Endothelial cell of umbilical vein (primary cell): Measurements from ENCODE around the gene KHDC1. TPM values are rescaled to one million over a fixed set of nuclear protein-coding genes. Genes with fewer than 3 reads are reported as not detected.

Experiments used
- BruUV-seq: library from RNA; stranded (reverse); fragments of 400-500 nt; replicated peaks from 2 replicates; lab custom pipeline; 2021; lab: Mats Ljungman, UMichigan
- CTCF ChIA-PET: fragments of 300-600, 350-600 bp; sonication (Branson Sonifier 250); formaldehyde crosslinking; loops from one replicate; lab custom pipeline; 2021; ENCODE audit warnings: antibody characterized with exemption, inconsistent platforms; lab: Charles Lee
- POLR2A ChIA-PET: fragments of 300-600, 350-600 bp; sonication (Branson Sonifier 250); formaldehyde crosslinking; loops from one replicate; lab custom pipeline; 2021; ENCODE audit warnings: antibody characterized with exemption, inconsistent platforms; lab: Charles Lee
- DNase-seq: peaks from one replicate; pipeline ENCODE4 v3.0.0-alpha.2; 2011; ENCODE audit warnings: low read depth, low spot score
- FAIRE-seq: peaks from 2 replicates; lab custom pipeline; 2011; peaks lifted over from hg19 to GRCh38; lab: Jason Lieb, UNC
- H2AFZ ChIP-seq: 2 replicates; pipeline ENCODE4 v1.6.0; 2012; ENCODE audit warnings: low read depth, low read length, control low read depth, inconsistent platforms
- H3K27ac ChIP-seq: 2 replicates; pipeline ENCODE4 v1.5.1; 2011; ENCODE audit warnings: low read depth, mild to moderate bottlenecking, control low read depth, low read length, moderate library complexity; ENCODE audit not compliant: insufficient read depth
- H3K27me3 ChIP-seq, 2 experiments: 2 replicates each; pipeline versions ENCODE4 v1.6.0 to v1.6.1; 2011; ENCODE audit warnings: low read length in 2 of 2, mixed read lengths in 1 of 2; ENCODE audit not compliant: control insufficient read depth in 2 of 2, insufficient read depth in 2 of 2
- H3K36me3 ChIP-seq, 2 experiments: 2 replicates in 1 of 2; 3 replicates in 1 of 2; pipeline ENCODE4 v1.5.1; 2011; ENCODE audit warnings: low read length in 2 of 2, mild to moderate bottlenecking in 1 of 2, moderate library complexity in 1 of 2; ENCODE audit not compliant: control insufficient read depth in 2 of 2, insufficient read depth in 2 of 2; ENCODE audit errors: extremely low read depth in 1 of 2
- H3K4me1 ChIP-seq: 3 replicates; pipeline ENCODE4 v1.5.1; 2011; ENCODE audit warnings: mild to moderate bottlenecking, low read length; ENCODE audit not compliant: control insufficient read depth, insufficient read depth; ENCODE audit errors: extremely low read depth
- H3K4me2 ChIP-seq: 2 replicates; pipeline ENCODE4 v1.6.1; 2011; ENCODE audit warnings: low read length, control low read depth, mixed read lengths; ENCODE audit not compliant: insufficient read depth
- H3K4me3 ChIP-seq, 3 experiments: fragments of 200-600 bp in 1 of 3; sonication (generic), shearing (Covaris generic) in 1 of 3; replicated peaks in 1 of 3; 2 replicates each; pipeline ENCODE4 v1.5.1; 2011 to 2016; ENCODE audit warnings: control low read depth in 3 of 3, low read length in 3 of 3, mild to moderate bottlenecking in 2 of 3, inconsistent platforms in 1 of 3, low read depth in 1 of 3, moderate library complexity in 1 of 3; ENCODE audit not compliant: insufficient read depth in 1 of 3
- H3K79me2 ChIP-seq: 2 replicates; pipeline ENCODE4 v1.6.0; 2012; ENCODE audit warnings: low read length, inconsistent platforms; ENCODE audit not compliant: control insufficient read depth, insufficient read depth
- H3K9ac ChIP-seq: replicated peaks from 2 replicates; pipeline ENCODE3; 2011; ENCODE audit warnings: low read length, control low read depth; ENCODE audit not compliant: insufficient read depth; ENCODE audit errors: extremely low read depth
- H3K9me1 ChIP-seq: replicated peaks from 3 replicates; pipeline ENCODE4 v1.6.0; 2011; ENCODE audit warnings: mild to moderate bottlenecking, low read length; ENCODE audit not compliant: control insufficient read depth, insufficient read depth; ENCODE audit errors: extremely low read depth
- H3K9me3 ChIP-seq: replicated peaks from 2 replicates; pipeline ENCODE4 v1.5.1; 2012; ENCODE audit warnings: low read length, inconsistent platforms; ENCODE audit not compliant: control insufficient read depth, insufficient read depth
- H4K20me1 ChIP-seq: replicated peaks from 2 replicates; pipeline ENCODE3; 2011; ENCODE audit warnings: mild to moderate bottlenecking, low read length; ENCODE audit not compliant: control insufficient read depth, insufficient read depth; ENCODE audit errors: extremely low read depth
- EZH2 ChIP-seq: IDR thresholded peaks from 2 replicates; pipeline ENCODE4 v1.6.1; 2012; ENCODE audit warnings: borderline replicate concordance, low read depth, mild to moderate bottlenecking, moderate library complexity, low read length, inconsistent platforms; ENCODE audit not compliant: severe bottlenecking
- FOS ChIP-seq: IDR thresholded peaks from 2 replicates; pipeline ENCODE4 v1.6.1; 2011; ENCODE audit warnings: mild to moderate bottlenecking, low read length, moderate library complexity, borderline replicate concordance; ENCODE audit not compliant: insufficient read depth
- GATA2 ChIP-seq: IDR thresholded peaks from 2 replicates; pipeline ENCODE4 v1.7.0; 2011; ENCODE audit warnings: low read depth, mild to moderate bottlenecking, moderate library complexity, mixed read lengths, low read length; ENCODE audit not compliant: insufficient read length, insufficient read depth
- JUN ChIP-seq: IDR thresholded peaks from 2 replicates; pipeline ENCODE4 v1.6.1; 2011; ENCODE audit warnings: borderline replicate concordance, low read depth; ENCODE audit not compliant: insufficient read length, insufficient read depth
- MYC ChIP-seq: IDR thresholded peaks from one replicate; pipeline ENCODE4 v1.6.1; 2011; ENCODE audit warnings: mild to moderate bottlenecking, low read depth, low read length
- POLR2A ChIP-seq: IDR thresholded peaks from 2 replicates; pipeline ENCODE4 v1.6.1; 2012; ENCODE audit warnings: low read depth, mild to moderate bottlenecking, control low read depth, low read length
- POLR2AphosphoS5 ChIP-seq: IDR thresholded peaks from 2 replicates; pipeline ENCODE4 v1.6.1; 2012; ENCODE audit warnings: low read depth, mild to moderate bottlenecking, control low read depth, low read length, moderate library complexity; ENCODE audit not compliant: insufficient read depth
- dilution Hi-C: fragments of 300-500 bp; cut with MboI; formaldehyde crosslinking; loops from one replicate; pipeline ENCODE4 v1.15.0; 2019; ENCODE audit warnings: low sequenced_read_pairs; ENCODE audit not compliant: extremely low pct_ligation_motif_present
- intact Hi-C: fragments of 100-400 bp; cut with micrococcal nuclease; formaldehyde crosslinking; loops from one replicate; pipeline ENCODE4 v1.10.0; 2022
- polyA plus RNA-seq, 4 experiments: library from polyadenylated mRNA; depleted of rRNA in 3 of 4; stranded (reverse) in 3 of 4; unstranded in 1 of 4; fragments of >200 nt; gene quantifications; 2 replicates each; pipeline versions ENCODE4 v1.2.1 to v1.2.3, GENCODE V29; 2011 to 2012; ENCODE audit warnings: missing spikeins in 1 of 4
- total RNA-seq: library from RNA; stranded (reverse); gene quantifications from 2 replicates; pipeline ENCODE4 v1.2.3, GENCODE V29; 2021
- TF ChIP-seq, protein P1 (sequence below), 2 donors: IDR thresholded peaks; 1 replicate in 1 of 2; 2 replicates in 1 of 2; pipeline ENCODE4 v1.5.1; 2011; ENCODE audit warnings: low read length in 2 of 2, mild to moderate bottlenecking in 2 of 2, moderate library complexity in 2 of 2, control low read depth in 1 of 2, inconsistent platforms in 1 of 2, low read depth in 1 of 2; ENCODE audit not compliant: insufficient read depth in 1 of 2; ENCODE audit errors: extremely low read depth in 1 of 2
- TF ChIP-seq, protein P2 (sequence below): IDR thresholded peaks from 2 replicates; pipeline ENCODE4 v1.6.1; 2011; ENCODE audit not compliant: insufficient read depth, insufficient read length

Gene KHDC1
- total and polyA plus RNA-seq, 2 donors (not counting 3 experiments of a cell fraction or from before 2014, with no cell fraction given) = 3.3 to 4.4 TPM

DNA sequence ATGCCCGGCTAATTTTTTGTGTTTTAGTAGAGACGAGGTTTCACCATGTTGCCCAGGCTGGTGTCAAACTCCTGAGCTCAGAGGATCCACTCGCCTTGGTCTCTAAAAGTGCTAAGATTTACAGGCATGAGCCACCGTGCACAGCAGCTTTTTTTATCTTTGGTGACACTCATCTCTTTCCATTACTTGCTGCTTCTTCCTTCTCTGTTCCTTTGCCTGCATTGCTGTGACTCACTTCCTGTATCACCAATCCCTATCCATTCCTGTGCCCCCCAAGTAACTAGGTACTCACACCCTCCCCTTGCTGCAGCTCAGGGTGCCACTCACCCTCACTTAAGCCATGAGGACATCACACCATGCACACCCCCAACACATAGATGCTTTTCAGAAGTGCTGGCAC is 62.3 kb downstream of the KHDC1 start:
- Histone ChIP-seq H3K9me1 (no peaks in the 10 kb centered on the region), H3K9me3 (no peaks in the 10 kb centered on the region), H2AFZ (no peak overlapping the region), H3K4me3 (no peak overlapping the region), H3K79me2 (no peaks in the 10 kb centered on the region), H3K4me2 (no peak overlapping the region), H3K36me3 (no peaks in the 10 kb centered on the region), H3K9ac (no peak overlapping the region), H4K20me1 (no peaks in the 10 kb centered on the region), H3K27me3 (peaks cover 0 to 2% of the 10 kb centered on the region in 2 experiments), H3K27ac (no peak overlapping the region), H3K4me1 (no peaks in the 10 kb centered on the region)
- FAIRE-seq (no peak), DNase-seq (no peak)
- TF ChIP-seq MYC = no peak
- TF ChIP-seq, protein P1, sequence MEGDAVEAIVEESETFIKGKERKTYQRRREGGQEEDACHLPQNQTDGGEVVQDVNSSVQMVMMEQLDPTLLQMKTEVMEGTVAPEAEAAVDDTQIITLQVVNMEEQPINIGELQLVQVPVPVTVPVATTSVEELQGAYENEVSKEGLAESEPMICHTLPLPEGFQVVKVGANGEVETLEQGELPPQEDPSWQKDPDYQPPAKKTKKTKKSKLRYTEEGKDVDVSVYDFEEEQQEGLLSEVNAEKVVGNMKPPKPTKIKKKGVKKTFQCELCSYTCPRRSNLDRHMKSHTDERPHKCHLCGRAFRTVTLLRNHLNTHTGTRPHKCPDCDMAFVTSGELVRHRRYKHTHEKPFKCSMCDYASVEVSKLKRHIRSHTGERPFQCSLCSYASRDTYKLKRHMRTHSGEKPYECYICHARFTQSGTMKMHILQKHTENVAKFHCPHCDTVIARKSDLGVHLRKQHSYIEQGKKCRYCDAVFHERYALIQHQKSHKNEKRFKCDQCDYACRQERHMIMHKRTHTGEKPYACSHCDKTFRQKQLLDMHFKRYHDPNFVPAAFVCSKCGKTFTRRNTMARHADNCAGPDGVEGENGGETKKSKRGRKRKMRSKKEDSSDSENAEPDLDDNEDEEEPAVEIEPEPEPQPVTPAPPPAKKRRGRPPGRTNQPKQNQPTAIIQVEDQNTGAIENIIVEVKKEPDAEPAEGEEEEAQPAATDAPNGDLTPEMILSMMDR (IDR thresholded peaks at IDR 0.05; ENCODE audit: extremely low read depth in 1 of 2, insufficient read depth in 1 of 2, low read depth in 1 of 2, low read length in 2 of 2) = no peak
- TF ChIP-seq, protein P2, sequence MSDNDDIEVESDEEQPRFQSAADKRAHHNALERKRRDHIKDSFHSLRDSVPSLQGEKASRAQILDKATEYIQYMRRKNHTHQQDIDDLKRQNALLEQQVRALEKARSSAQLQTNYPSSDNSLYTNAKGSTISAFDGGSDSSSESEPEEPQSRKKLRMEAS = no peak
- TF ChIP-seq JUN = no peak
- TF ChIP-seq FOS = no peak
- no peak for TF ChIP-seq POLR2AphosphoS5
- no peak for TF ChIP-seq EZH2
- no peak for TF ChIP-seq GATA2
- no peak for TF ChIP-seq POLR2A
- dilution Hi-C loops (no loop called here), intact Hi-C loops (no loop called here)
- no TSS peak for BruUV-seq
- ChIA-PET CTCF (interaction anchor here (0.9 kb wide), 1 partner anchor 12 kb away, joined by 5 read pairs; no protein-coding TSS in a partner anchor), POLR2A (no interaction called here)
